GM21390 (cell line): ENCODE data around the gene CACNA2D1.

Experiments
- ATAC-seq: cut with Tn5 transposase; IDR thresholded peaks from one replicate; pipeline ENCODE4 v1.9.1; 2021; ENCODE audit not compliant: unreplicated experiment

The CACNA2D1 gene

DNA sequence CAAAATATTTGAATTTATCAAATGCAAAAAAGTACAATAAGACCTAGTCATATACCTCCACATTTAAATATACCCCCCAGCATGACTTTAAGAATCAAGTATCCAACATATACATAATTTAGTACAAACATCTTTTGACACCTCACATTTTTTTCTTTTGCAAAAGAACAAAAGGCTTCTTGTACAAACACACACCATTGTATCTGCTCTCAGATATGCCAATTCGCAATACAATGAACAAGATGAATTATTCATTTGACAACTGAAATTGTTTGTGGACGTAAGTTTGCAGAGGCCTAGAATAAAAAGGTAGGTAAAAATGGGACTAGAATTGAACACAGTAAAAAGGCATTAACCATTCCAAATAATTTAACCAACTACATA, 154.4 kb downstream of the CACNA2D1 start:
- ATAC-seq: no peak

DNA sequence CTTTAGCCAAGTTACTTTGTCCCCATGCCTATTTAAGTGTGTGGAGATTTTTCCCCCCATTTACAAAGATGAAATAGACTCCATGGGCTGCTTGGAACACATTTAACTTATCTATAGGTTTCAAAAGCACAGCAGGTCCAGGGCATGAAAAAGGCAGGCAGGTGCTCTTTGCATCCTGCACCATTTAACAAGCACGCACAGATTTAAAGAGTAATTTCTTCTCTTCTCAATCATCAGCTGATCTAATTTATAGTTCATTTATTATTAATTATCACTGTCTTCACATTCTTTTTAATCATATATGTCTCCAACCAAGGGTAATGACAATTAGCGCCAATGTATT, 156.8 kb downstream of the CACNA2D1 start:
- ATAC-seq: no peak

DNA sequence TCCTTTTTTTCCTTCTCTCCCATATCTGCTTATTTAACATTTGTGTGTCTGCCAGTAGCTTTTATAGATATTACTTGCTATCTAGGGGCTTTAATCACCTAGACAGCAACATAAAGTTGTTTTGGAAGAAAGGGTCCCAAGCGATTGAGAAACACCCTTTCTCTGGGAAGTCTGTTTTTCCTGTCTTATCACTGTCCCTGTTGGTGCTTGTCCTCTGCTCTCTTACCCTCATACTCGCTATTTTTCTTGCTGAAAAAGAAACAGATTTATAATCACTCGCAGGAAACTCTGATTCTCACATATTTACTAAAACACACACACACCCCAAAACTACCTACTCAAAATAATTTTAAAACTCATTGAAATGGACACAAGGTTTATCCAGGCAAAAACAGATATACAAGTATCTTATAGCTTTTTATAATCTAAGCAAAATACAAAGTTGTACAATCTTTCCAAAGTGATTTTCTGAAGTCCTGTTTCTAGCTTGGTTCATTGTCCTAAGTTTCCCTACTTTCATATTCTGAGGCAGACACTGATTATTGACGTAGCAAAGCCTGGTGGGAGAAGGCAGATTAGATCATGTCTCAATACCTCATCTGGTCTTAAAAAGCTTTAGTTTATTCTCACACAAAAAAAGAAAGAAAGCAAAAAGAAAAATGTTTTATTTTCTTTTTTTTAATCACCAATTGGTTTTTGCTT, 157.3 kb downstream of the CACNA2D1 start:
- ATAC-seq: no peak

DNA sequence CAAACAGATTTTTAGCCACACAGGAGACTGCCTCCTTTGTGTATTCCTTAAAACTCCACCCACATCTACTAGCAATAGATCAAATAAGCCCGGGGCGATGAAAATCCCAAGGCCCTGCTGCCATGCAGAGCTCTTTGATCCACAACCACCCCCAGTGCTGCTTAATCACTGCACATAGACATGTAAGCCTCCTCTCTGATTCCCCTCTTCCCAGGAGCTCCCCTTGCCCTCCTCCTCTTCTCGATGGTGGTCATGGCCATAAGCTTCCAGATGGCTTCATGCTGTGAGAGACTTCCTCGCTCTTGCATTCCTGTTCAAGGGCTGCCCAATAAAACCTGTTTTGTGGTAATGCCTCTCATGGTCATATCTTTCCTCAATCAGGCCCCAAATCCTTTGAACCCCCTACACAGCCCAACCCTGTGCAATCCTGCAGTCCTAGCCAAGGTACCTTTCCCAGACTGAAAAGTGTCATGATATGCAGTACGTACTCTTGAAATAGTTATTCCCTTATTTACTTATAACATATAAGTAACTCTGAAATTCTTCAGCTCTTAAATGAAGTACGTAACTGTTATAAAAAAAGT, 158.5 kb downstream of the CACNA2D1 start:
- ATAC-seq: no peak

DNA sequence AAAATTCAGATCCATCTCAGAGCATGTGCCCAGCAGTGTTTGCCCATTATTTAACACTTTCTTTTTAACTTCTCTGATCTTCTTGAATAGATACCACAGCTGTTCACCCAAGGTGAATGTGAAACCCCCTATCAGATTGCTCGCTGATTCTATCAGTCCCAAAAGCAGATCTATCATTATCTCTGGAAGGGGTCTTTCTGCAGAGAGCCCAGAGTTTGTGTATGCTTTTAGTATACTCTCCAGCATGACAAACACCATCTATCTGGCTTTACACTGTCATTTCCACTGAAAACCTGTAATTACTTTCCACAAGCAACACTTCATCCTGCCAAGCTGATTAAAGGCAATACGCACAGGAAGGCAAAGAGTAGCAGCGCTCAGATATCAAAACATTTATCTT, 168.2 kb downstream of the CACNA2D1 start:
- no peak for ATAC-seq

DNA sequence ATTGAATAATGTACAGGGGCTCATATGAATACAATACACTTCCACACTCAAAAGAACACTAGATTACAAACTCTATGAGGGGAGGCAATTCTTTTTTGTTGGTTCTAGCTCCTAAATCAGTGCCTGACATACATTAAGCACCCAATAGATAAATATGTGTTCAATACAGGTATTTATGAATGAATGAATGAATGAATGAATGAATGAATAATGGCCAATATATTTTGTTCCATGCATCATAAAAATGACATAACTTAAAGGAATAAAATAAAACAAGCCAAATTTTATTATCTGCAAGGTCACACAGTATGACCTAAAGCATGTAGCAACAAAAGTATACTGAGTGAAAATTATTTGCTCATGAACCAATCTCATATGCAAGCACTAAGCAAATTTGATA, 168.9 kb downstream of the CACNA2D1 start:
- no peak for ATAC-seq

DNA sequence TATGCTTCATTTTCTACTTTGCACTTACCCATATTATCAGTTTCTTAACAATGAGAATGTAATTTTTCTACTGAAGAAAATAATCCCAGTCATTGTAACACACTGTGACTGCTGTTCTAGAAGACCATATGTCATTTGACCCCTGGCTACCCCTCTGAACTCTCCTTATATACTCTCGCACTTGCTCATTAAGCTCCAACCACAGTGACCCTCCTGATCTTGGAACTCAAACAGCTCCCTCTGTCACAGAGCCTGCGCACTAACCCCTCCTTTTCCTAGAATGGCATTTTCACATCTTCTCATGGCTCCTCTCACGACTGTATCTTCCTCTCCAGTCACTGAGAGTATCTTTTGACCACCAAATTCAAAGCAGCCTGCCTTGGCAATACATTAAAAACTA, 169.7 kb downstream of the CACNA2D1 start:
- ATAC-seq: no peak

DNA sequence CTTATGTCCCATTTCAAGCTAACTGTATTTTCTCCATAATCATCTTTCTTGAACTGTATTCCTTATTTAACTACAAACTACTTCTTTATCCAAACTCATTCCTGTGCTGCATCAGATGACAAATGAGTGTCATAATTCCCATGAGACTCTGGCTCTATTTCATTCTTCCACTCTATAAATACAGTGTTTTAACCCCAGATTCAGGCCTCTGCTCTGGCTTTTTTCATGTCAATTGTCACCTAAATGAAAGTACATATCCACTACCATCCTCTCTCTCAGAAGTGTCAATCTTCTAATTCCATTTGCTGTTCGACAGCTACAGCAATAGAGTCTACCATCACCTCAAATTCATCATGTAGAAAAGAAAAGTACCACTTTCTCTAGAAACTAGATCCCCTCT, 172.7 kb downstream of the CACNA2D1 start:
- no peak for ATAC-seq

DNA sequence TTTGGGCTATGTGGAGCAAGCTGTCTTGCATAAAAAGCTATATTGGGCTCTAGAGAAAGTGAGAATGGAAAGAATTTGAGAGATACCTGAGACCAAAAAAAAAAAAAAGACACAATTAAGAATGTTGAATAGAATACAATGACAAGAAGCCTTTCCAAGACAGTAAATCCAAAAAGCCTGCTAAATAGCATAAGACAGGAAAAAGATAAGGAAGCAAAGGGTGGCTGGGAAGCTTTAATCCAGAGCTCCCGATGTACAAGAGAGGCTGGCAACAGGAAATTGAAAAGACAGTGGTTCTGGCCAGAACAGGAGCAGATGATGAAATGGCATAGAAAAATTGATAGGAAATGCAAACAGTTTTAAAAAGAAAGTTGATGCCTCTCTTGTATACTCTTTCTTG, 174.9 kb downstream of the CACNA2D1 start:
- ATAC-seq: no peak

DNA sequence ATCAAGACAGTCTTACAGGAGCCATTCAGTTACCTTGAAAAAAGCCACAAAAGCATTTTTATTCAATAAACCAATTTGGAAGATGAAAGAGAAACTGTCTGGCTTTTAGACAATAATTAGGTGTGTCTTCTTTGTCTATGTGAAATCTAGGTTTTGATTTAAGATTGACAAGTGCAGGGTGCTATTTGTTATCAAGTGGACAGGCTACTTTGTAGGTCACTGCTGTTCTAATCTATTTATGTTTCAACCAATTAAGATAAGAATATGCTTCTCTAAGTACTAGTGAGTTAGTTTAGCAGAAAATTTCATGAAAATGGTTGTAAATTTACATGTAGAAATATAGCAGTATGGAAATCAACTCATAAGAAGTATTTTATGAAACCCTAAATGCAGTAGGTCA, 177.5 kb downstream of the CACNA2D1 start:
- ATAC-seq: no peak

DNA sequence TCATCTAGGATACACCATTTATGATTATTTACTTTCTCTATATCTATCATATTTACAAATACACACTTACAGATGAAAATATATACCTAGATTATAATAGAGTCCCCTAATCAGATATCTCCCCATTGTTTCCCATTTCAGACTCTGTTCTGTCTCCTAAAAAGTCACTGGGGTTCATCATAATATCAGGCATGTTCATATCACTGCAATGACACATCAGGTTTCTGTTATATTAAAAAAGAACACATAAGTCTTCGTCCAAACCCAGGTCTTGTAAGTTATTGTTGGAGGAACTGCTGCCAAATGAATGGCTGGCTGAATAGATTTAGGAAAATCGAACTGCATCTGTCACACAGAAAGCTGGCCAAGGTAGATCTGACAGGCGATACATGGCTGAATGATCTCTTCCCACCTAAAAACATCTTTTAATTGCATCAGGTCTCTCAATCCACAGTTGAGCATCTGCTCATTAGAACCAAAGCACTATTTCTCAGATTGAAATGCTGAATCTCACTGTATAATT, 178.7 kb downstream of the CACNA2D1 start:
- no peak for ATAC-seq

DNA sequence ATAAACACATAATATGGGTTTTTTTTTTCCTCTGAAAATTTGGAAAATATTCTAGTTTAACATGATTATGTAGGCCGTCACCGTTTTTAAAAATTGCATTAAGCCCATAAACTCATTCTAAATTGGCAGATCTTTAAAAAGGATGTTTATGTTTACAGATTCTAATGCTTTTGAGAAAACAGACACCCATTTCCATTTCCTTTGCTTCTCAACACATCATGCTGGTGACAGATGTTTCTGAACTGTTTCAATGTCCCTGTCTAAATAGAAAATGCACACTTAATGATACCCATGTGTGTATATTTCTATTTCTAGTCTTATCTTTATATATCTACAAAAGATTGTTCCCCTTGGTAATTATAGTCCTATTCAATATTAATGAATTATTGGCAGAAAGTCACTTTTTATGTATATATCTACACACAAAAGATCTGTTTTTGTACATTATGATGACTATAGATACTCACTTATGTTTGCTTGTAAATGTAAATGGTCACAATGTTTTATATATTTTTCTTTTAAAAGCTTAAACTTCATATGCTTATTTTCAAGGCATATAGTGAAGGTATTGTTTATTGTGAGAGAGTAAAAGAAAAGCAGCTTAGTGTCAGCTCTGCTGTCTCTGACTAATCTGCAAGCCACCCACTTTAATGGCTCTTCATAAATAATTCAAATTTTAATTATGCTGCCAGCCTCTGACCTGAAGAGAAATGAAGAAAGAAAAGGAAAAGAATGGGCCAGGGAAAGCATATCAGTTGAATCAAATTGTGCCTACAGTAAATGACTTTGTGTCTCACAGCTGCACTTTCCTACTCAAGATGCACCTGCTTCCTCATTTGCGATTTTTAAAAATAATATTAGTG, 179.4 kb downstream of the CACNA2D1 start:
- ATAC-seq: no peak

DNA sequence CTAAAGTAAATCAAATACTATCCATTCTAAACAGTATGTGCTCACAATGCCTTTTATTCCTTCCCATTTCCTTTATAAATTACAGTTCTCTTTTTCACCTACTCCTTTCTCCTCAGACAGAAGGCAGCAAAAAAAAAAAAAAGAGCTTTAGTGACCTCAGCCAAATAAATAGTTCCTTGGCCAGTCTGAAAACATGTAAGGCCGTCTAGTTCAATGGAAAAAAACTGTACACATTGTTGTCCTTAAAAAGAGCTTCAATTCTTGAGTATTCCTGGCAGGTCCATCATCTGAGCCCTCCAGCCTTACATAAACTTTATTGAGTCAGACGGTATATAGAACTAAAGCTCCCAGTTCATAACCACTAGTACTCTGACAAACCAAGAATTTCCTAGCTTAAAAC, 185.4 kb downstream of the CACNA2D1 start:
- ATAC-seq: no peak

DNA sequence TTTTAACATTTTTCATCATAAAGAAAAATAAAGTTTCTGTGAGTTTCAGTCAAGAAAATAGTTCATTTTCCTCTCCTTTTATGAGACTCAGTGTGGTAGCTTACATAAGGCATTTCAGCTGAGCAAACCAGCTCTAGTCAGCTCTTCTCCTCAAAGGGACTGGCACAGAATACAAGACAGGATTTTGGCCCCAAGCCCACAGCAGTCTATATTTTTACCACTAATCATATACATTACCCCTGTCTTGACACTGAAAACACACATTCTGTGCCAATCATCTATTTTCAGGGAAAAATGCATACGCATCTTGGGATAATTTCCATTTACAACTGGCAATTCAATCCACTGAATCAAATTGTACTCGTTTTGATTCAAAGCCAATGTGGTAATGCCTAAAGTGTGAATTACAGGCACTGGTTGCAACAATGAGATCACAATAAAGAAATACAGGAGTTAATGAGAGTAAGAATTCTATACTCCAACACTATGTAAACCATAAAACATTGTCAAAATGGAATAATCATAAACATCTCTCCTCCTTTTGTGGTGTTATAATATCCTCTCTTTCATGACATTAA, 186.4 kb downstream of the CACNA2D1 start:
- no peak for ATAC-seq

DNA sequence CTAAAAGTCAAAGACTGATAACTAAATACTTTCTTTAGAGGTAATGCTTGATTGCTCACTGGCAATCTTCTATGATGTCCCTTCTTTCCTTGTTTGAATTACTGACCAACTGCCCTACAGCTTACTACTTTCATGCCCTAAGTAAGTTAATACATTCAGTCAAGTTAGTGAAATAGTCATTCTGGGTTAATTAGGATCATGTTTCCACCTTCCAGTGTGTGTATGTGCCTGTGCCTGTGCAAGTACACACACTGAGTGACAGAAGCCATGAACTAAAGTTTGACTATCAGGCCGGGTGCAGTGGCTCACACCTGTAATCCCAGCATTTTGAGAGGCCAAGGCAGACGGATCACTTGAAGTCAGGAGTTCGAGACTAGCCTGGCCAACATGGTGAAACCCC, 187.9 kb downstream of the CACNA2D1 start:
- ATAC-seq: no peak

DNA sequence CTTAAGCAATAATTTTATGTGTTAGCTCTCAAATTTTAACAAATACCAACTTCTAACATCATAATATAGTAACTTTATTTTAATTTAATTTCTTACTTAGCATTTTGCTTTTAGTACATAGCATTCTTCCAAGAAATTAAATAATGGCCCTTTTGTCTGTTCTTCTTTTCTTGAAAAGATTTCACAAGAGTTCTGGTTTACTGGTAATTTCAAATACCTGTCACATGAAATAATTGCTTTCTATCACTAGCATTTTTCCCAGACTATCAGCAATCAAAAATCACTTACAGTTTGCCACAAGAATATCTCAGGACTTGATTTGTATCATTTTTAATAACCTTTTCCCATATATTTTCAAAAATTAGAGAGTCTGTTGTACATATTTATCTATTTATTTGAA, 193.0 kb downstream of the CACNA2D1 start:
- no peak for ATAC-seq

DNA sequence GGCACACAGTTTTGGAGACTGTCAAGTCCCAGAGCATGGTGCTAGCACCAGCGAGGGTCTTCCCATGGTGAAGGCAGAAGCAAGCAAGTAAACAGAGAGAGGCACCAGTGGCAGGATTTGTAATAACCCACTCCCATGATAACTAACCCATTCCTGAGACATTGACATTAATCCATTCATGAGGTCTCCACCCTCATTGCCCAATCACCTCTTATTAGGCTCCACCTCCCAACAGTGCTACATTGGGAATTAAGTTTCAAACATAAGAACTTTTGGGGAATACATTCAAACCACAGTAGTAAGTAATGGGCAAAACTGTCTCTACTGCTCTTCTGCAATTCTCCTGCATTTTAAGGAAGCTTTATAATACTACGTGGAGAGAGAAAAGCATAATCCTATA, 193.6 kb downstream of the CACNA2D1 start:
- ATAC-seq: no peak

DNA sequence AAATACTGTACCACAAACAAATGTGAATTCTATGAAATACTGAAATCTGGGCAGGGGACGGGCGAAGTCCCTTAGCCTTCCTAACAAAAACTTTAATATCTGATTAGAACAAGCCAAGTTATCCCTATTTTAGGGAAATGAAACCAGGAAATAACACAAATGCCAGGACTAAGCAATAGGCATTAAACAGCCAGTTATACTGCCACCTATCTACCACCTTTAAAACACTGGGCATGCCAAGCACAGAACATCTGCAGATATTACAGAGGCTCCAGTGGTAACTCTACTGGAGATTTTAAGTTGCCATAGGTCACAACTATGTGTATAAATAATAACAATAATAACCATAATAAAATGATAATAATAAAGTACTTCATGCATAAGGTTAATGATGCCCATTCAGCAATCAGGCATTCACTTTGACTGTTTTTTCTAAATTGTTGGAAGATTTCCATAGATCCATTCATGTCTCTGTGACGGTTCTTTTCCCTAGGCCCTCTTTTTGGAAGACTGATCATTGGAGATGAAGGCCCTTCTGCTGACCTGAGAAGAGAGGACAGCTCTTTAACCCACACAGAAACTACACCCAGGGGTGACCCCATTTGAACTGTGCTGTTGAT, 195.7 kb downstream of the CACNA2D1 start:
- no peak for ATAC-seq

DNA sequence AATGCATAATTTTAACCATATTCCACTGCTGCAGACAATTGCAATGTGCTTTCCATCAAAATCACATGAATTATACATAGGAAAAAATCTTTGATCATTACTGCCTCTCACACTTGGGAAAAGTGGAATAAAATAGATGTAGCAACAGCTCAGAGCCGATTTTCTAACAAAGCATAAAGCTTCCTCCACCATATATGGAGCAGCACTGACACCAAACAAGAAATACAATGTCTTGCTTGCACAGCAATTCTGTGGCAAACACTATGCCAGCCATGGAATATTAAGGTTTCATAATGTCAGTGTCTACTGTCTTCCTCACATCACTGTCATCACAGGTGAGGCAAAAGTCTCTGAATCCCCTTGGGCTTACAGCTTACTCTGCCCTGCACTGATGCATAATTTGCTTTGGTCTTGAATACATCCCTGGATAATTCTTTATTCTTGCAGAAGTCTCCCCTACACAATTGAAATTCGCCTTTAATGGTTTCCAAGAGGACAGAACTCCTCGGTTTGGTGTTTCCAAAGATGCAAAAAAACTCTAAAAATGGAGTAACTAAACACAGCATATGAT, 198.5 kb downstream of the CACNA2D1 start:
- no peak for ATAC-seq

DNA sequence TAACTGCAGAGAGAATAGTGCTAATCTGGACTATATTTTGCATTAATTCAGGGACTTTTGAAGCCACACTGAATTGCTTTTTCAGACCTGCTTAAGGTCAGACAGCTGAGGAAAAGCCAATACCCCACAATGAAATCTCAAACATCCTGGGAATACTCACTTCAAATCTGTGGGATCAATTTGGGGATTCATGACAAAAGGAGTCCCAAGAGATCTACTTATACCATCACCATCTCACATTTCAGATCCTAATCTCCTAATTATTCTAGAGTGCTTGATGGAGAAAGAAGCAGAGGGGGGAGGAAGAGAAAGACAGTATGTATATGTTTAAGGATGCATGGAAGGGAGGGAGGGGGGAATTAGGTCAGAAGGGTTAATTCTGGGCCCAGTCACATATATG, 202.2 kb downstream of the CACNA2D1 start:
- no peak for ATAC-seq

DNA sequence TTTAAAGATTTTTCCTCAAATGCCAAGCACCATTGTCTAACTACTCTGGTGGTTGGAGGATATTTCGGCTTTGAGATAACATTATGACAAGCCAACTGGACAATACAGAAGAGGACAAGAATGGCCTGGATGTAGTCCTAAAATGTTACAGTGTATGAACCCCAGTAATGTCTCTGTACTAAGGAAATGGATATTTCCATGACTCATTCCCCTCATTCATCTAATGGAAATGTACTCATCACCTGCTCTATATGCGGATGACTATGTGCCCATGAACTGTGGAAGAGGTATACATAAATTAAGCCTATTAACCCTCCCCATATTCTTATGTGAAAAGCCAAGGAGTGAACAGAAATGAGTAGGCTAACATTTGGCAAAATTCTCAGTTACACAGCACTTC, 207.9 kb downstream of the CACNA2D1 start:
- no peak for ATAC-seq
